ENCODE data around the gene SPAG16.
A peak's percentile ranks its signal among the peaks of the same experiment; 100 is the strongest.

SPAG16 gene

DNA sequence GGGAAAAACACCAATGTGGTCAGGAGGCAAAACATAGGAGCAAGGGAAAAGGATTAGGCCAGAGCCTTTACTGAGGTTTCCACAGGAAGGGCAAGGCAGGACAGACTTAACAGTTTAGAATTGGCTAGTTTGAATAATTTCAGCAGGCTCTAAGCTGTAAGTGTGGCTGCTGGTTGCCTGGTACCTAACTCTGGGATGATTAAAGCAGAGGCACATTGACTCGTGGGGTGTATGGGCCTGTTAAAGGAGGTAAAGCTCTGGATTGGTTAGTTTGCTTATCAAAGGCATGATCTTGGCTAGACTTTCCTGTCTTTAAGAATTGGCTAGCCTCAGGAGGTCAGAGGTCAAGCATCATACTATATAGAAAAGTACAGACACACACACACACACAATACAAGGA, 132.6 kb downstream of the SPAG16 start:
- H3K4me3 ChIP-seq (ENCODE audit: low read depth, low read length) = no peak overlapping the region
- TF ChIP-seq, protein P1, sequence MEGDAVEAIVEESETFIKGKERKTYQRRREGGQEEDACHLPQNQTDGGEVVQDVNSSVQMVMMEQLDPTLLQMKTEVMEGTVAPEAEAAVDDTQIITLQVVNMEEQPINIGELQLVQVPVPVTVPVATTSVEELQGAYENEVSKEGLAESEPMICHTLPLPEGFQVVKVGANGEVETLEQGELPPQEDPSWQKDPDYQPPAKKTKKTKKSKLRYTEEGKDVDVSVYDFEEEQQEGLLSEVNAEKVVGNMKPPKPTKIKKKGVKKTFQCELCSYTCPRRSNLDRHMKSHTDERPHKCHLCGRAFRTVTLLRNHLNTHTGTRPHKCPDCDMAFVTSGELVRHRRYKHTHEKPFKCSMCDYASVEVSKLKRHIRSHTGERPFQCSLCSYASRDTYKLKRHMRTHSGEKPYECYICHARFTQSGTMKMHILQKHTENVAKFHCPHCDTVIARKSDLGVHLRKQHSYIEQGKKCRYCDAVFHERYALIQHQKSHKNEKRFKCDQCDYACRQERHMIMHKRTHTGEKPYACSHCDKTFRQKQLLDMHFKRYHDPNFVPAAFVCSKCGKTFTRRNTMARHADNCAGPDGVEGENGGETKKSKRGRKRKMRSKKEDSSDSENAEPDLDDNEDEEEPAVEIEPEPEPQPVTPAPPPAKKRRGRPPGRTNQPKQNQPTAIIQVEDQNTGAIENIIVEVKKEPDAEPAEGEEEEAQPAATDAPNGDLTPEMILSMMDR (IDR thresholded peaks at IDR 0.05; ENCODE audit: low read depth, low read length) = no peak
- in situ Hi-C loops (cut with HindIII; ENCODE audit: low sequenced_read_pairs) = no loop called here
- DNase-seq (ENCODE audit: low read depth, low spot score) = no peak

- DNase-seq (ENCODE audit: low read depth, low spot score) = no peak
- in situ Hi-C loops (cut with HindIII; ENCODE audit: low sequenced_read_pairs) = no loop called here
- no peak overlapping the region for H3K4me3 ChIP-seq (ENCODE audit: low read depth, low read length)
- TF ChIP-seq, protein P1 (IDR thresholded peaks at IDR 0.05; ENCODE audit: low read depth, low read length) = no peak
Observed at GRCh38 chr2:213419980-213420379, 135.7 kb downstream of the SPAG16 start.

DNA sequence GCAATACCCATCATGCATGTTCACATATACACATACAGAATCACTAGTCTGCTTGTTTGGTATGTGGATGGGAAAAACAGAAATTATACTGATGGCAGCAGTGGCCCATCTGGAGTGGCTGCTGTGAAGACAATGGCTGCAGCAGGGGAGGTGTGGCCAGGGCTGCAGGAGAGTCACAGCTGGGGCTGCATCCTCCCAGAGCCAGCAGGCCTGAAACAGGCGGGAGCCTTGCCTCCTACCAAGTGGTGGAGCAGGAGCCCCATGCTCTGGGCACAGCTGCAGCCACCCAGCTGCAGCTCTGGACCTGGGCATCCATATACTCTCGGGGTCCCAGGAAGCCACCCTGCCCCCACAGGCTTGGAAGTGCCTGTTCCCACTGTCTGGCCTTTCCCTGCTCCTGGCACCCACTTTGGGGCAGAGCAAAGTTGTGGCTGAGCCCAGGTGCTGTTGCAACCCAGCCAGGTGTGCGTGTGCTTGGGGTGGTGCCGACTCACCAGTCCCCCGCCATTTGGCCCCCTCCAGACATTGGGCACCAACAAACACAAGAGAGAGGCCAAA, 136.6 kb downstream of the SPAG16 start:
- no peak for DNase-seq (ENCODE audit: low read depth, low spot score)
- no peak overlapping the region for H3K4me3 ChIP-seq (ENCODE audit: low read depth, low read length)
- TF ChIP-seq, protein P1 (IDR thresholded peaks at IDR 0.05; ENCODE audit: low read depth, low read length) = no peak
- in situ Hi-C loops (cut with HindIII; ENCODE audit: low sequenced_read_pairs) = no loop called here

- no peak overlapping the region for H3K4me3 ChIP-seq (ENCODE audit: low read depth, low read length)
- DNase-seq (ENCODE audit: low read depth, low spot score) = no peak
- in situ Hi-C loops (cut with HindIII; ENCODE audit: low sequenced_read_pairs) = no loop called here
- TF ChIP-seq, protein P1 (IDR thresholded peaks at IDR 0.05; ENCODE audit: low read depth, low read length) = no peak
Observed at GRCh38 chr2:213422211-213422610, 137.9 kb downstream of the SPAG16 start.

- in situ Hi-C loops (cut with HindIII; ENCODE audit: low sequenced_read_pairs) = no loop called here
- DNase-seq (ENCODE audit: low read depth, low spot score) = no peak
- no peak overlapping the region for H3K4me3 ChIP-seq (ENCODE audit: low read depth, low read length)
- TF ChIP-seq, protein P1 (IDR thresholded peaks at IDR 0.05; ENCODE audit: low read depth, low read length) = no peak
Observed at GRCh38 chr2:213425618-213426017, 141.4 kb downstream of the SPAG16 start.

DNA sequence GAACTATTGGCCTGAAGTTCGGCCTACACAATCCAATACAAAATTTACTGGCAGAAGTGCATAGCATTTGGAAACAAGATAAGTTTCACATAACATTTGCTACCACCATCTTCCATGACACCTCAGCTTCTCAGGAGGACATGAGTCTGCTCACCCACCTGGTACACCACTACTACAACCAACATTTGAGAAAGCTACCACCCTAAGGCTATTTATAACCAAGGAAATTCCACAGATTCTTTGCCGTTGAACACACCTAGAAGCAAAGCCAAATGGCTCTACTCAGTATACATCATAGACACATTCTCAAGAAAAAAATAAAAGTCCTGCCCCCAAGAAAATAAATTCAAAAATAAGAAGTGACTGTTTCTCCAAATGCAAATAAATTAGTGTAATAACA, 145.3 kb downstream of the SPAG16 start:
- TF ChIP-seq, protein P1 (IDR thresholded peaks at IDR 0.05; ENCODE audit: low read depth, low read length) = no peak
- DNase-seq (ENCODE audit: low read depth, low spot score) = peak; percentile 20
- in situ Hi-C loops (cut with HindIII; ENCODE audit: low sequenced_read_pairs) = no loop called here

GRCh38 chr2:213443921-213444320, 159.7 kb downstream of the SPAG16 start:
- TF ChIP-seq, protein P1 (IDR thresholded peaks at IDR 0.05; ENCODE audit: low read depth, low read length) = no peak
- no peak overlapping the region for H3K4me3 ChIP-seq (ENCODE audit: low read depth, low read length)
- in situ Hi-C loops (cut with HindIII; ENCODE audit: low sequenced_read_pairs) = no loop called here
- DNase-seq (ENCODE audit: low read depth, low spot score) = no peak

More for the DNA sequence above, 145.3 kb downstream of the SPAG16 start:
- H3K4me3 ChIP-seq (ENCODE audit: low read depth, low read length) = no peak overlapping the region
